HL-60 (cell line): ENCODE measurements around the gene FAM83F.

ENCODE experiments used
- DNase-seq, 2 experiments: peaks; one replicate each; pipeline ENCODE4 v3.0.0-alpha.2; 2010 to 2020; ENCODE audit warnings: low read depth in 1 of 2, low spot score in 1 of 2
- H3K27ac ChIP-seq: fragments of 250-450 bp; sonication (Bioruptor Pico); replicated peaks from 2 replicates; pipeline ENCODE4 v1.5.1; 2020; ENCODE audit warnings: mild to moderate bottlenecking, moderate library complexity
- H3K27me3 ChIP-seq: fragments of 250-450 bp; sonication (Bioruptor Pico); 2 replicates; pipeline ENCODE4 v1.5.1; 2021; ENCODE audit warnings: mild to moderate bottlenecking, moderate library complexity; ENCODE audit not compliant: insufficient read depth, poor library complexity, severe bottlenecking
- H3K4me3 ChIP-seq: replicated peaks from 2 replicates; pipeline ENCODE4 v1.5.1; 2011; ENCODE audit warnings: mild to moderate bottlenecking, control low read depth, low read length; ENCODE audit not compliant: insufficient read depth
- GABPA ChIP-seq: IDR thresholded peaks from 2 replicates; pipeline ENCODE4 v1.6.1; 2012; ENCODE audit warnings: low read depth
- POLR2AphosphoS5 ChIP-seq: IDR thresholded peaks from 2 replicates; pipeline ENCODE4 v1.6.1; 2012; ENCODE audit warnings: low read depth
- SPI1 ChIP-seq: IDR thresholded peaks from 2 replicates; pipeline ENCODE4 v1.6.1; 2012; ENCODE audit warnings: low read depth, mild to moderate bottlenecking, borderline replicate concordance
- TF ChIP-seq, protein P1 (sequence below): IDR thresholded peaks from 2 replicates; pipeline ENCODE4 v1.6.1; 2012; ENCODE audit warnings: low read depth; ENCODE audit not compliant: insufficient replicate concordance
- TF ChIP-seq, protein P2 (sequence below): IDR thresholded peaks from one replicate; pipeline ENCODE4 v1.5.1; 2011; ENCODE audit warnings: low read length, control low read depth, inconsistent platforms; ENCODE audit not compliant: insufficient read depth

Gene FAM83F

DNA sequence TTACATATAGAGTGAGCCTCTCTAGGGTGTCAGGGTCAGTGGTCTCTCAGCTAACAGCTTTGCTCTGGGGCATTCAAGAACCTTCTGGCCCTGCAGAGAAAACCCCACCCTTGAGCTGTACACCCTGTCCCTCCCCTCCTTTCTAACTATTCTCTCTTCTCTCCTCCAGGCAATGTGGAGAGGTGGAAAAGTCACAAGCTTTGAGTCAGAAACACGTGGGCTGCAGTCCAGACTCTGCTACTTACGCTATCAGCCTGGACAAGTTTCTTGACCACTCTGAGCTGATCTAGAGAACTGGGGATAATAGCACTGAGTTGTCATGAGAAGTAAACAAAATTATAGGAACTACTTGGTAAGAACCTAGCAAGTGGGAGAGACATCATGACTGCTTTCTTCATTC lies 10.7 kb upstream of the FAM83F start:
- TF ChIP-seq GABPA (no peak), POLR2AphosphoS5 (no peak), SPI1 (no peak)
- TF ChIP-seq, protein P1, sequence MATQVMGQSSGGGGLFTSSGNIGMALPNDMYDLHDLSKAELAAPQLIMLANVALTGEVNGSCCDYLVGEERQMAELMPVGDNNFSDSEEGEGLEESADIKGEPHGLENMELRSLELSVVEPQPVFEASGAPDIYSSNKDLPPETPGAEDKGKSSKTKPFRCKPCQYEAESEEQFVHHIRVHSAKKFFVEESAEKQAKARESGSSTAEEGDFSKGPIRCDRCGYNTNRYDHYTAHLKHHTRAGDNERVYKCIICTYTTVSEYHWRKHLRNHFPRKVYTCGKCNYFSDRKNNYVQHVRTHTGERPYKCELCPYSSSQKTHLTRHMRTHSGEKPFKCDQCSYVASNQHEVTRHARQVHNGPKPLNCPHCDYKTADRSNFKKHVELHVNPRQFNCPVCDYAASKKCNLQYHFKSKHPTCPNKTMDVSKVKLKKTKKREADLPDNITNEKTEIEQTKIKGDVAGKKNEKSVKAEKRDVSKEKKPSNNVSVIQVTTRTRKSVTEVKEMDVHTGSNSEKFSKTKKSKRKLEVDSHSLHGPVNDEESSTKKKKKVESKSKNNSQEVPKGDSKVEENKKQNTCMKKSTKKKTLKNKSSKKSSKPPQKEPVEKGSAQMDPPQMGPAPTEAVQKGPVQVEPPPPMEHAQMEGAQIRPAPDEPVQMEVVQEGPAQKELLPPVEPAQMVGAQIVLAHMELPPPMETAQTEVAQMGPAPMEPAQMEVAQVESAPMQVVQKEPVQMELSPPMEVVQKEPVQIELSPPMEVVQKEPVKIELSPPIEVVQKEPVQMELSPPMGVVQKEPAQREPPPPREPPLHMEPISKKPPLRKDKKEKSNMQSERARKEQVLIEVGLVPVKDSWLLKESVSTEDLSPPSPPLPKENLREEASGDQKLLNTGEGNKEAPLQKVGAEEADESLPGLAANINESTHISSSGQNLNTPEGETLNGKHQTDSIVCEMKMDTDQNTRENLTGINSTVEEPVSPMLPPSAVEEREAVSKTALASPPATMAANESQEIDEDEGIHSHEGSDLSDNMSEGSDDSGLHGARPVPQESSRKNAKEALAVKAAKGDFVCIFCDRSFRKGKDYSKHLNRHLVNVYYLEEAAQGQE: no peak
- TF ChIP-seq, protein P2, sequence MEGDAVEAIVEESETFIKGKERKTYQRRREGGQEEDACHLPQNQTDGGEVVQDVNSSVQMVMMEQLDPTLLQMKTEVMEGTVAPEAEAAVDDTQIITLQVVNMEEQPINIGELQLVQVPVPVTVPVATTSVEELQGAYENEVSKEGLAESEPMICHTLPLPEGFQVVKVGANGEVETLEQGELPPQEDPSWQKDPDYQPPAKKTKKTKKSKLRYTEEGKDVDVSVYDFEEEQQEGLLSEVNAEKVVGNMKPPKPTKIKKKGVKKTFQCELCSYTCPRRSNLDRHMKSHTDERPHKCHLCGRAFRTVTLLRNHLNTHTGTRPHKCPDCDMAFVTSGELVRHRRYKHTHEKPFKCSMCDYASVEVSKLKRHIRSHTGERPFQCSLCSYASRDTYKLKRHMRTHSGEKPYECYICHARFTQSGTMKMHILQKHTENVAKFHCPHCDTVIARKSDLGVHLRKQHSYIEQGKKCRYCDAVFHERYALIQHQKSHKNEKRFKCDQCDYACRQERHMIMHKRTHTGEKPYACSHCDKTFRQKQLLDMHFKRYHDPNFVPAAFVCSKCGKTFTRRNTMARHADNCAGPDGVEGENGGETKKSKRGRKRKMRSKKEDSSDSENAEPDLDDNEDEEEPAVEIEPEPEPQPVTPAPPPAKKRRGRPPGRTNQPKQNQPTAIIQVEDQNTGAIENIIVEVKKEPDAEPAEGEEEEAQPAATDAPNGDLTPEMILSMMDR: no peak
- Histone ChIP-seq H3K27ac (no peak overlapping the region), H3K27me3 (peaks cover 14% of the 10 kb centered on the region), H3K4me3 (no peak overlapping the region)
- no peak for DNase-seq

DNA sequence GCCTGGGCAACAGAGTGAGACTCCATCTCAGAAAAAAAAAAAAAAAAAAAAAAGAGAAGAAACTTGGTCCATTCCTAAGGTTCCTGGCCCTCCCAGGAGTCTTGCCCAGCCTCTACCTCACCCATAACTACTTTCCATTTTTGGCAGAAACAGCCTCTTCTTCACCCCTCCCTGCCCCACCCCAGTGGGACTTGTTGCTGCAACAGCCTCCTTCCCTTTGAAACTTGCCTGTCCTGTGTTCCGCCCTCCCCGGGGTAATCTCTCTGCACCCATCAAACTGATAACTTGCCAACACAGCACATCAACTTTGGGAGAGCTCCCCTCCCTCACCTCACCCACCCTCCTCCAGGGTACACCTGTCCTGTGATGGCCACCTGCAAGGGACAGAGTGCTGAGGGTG lies 10.0 kb upstream of the FAM83F start:
- H3K4me3 ChIP-seq: no peak overlapping the region
- H3K27me3 ChIP-seq: peaks cover 14% of the 10 kb centered on the region
- TF ChIP-seq, protein P2: no peak
- TF ChIP-seq GABPA (no peak), POLR2AphosphoS5 (no peak), SPI1 (no peak)
- TF ChIP-seq, protein P1: no peak
- DNase-seq: no peak
- no peak overlapping the region for H3K27ac ChIP-seq

DNA sequence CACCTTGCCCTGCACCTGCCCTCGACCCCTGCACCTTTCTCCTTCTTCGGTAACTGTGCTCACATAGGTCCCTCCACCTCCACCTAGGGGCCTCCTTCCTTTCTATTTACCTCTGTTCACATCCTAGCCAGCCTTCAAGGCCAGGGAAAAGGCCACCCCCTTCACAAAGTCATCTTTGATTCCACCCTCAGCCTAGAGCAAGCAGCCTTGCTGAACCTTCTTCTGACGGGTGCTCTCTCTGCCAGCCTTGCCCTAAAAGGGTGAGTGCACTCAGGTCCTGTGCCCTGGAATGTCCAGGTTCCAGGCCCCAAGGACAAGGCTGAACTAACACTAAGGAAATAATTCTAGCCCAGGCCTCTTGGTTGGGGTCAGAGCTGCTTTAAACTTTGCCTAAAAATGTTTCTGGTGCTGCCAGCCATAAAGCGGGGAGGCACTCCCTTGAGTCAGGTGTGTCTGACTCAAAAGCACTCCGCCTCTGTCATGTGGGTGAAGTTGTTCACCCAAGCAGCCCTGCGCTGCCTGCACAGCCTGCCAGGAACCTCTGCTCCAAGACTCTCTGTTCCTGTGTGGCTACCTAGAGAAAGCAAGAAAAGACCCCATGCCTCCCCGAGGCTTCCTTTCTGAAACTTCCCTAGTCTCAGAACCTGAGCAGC lies 9.2 kb upstream of the FAM83F start:
- TF ChIP-seq SPI1 (no peak), POLR2AphosphoS5 (no peak), GABPA (no peak)
- TF ChIP-seq, protein P2: no peak
- TF ChIP-seq, protein P1: no peak
- peaks cover 14% of the 10 kb centered on the region for H3K27me3 ChIP-seq
- no peak overlapping the region for H3K4me3 ChIP-seq
- H3K27ac ChIP-seq: no peak overlapping the region
- DNase-seq: no peak
